Posterior vena cava (tissue), 2 donors: ENCODE measurements around the gene SH2D3C. TPM values are rescaled to one million over a fixed set of nuclear protein-coding genes. Genes with fewer than 3 reads are reported as not detected.
A peak's percentile ranks its signal among the peaks of the same experiment; 100 is the strongest.

Experiments used
- DNase-seq: peaks from one replicate; pipeline ENCODE4 v3.0.0-alpha.2; 2020; ENCODE audit warnings: low spot score
- intact Hi-C, 2 donors: fragments of 100-400 bp; cut with DNase I; formaldehyde crosslinking; loops; one replicate each; pipeline versions ENCODE4 v1.14.1 to v1.14.2; 2022 to 2023
- total RNA-seq, 2 donors: library from RNA; stranded (reverse); fragmentation: NEBNext Ultra II Directional; extraction: Animal tissue kit (Norgen Biotek cat#: 25700); gene quantifications; one replicate each; pipeline ENCODE4 v1.2.1, GENCODE V29; 2021
- donor health status: DM: yes; HTN: yes; CAD: no.
- donor health status: DM: yes; HTN: yes; CAD: no.

SH2D3C gene
- total RNA-seq, 2 donors from 2014 or later: 13.7 to 18.9 TPM

DNA sequence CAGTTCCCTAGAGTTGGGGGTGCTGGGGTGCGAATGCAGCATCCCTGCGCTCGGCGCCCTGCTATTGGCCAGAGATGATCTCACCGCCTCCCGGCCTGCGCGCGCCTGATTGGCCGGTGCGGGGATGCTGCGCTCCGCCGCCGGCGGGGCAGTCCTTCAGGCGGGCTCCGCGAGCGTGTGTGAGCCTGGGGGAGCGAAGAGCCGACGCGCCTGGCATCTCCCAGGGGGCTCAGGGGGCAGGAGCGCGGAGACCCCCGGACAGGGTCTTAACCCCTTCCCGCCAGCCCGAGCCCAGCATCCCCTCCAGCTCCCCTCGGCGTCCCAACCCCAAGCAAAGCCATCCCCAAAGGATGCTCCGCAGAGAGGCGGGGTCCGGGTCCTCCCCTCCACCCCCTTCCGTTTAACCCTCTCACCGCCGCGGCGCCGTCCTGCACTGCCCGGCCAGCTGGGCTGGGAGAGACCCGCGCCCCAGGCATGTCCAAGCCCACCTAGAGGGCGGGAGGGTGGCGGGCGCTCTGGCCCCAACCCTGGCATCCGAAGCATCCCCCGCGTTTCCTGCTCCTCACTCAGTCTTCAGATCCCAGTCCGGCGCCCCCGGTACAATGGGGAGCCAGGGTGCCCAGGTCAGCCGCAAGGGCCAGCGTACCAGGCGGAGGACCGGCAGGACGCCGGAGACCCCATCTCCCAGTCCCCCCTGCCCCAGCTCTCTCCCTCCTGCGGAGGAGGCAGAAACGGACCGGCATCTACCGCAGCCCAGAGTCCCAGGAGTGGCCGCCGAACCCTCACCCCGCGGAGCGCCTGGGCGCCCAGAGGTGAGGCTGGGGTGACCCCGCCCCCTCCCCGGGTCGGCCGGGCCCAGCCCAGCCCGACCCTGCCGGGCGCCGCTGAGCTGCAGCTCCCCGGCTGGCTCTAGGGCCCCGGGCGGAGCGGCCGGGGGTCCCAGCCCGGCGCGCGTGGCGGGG lies 24.1 kb downstream of the SH2D3C start:
- intact Hi-C loops: no loop called here
- DNase-seq: no peak

DNA sequence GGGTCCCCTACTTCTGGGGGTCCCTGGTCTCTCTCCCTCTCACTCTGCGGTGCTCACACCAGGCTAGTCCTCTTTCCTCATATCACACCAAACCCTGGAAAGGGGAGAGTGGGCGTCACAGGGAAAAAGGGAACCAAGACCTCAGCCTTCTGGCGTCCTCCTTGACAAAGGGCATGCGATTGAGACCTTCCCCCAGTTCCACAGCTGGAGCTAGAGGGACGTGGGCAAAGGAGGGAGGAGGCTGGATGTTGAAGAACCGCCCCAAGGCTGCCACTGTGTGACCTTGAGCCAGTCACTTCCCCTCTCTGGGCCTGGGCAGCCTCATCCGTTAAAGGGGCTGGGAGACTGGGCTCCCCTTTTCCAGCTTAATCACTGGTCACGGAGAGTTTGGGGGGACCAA lies 24.8 kb downstream of the SH2D3C start:
- intact Hi-C loops: no loop called here
- no peak for DNase-seq

DNA sequence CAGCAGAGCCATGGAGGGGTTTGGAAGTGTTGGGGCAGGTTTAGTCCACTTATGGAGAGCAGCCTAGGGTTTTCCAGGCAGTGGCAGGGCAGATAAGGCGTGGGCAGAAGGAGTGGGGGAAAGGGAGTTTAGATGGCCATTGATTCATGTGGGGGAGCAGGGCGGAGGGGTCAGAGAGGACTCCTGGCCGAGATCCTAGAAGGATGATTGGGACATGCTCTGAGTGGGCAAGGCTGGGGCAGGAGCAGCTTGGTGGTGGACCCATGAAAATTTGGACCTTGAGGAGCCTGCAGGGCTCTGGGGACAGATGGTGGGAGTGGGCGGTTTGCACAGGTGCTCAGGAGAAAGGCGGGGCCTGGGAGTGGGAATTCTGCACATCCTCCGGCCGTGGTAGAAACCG lies 25.3 kb downstream of the SH2D3C start:
- DNase-seq: no peak
- intact Hi-C loops: no loop called here

DNA sequence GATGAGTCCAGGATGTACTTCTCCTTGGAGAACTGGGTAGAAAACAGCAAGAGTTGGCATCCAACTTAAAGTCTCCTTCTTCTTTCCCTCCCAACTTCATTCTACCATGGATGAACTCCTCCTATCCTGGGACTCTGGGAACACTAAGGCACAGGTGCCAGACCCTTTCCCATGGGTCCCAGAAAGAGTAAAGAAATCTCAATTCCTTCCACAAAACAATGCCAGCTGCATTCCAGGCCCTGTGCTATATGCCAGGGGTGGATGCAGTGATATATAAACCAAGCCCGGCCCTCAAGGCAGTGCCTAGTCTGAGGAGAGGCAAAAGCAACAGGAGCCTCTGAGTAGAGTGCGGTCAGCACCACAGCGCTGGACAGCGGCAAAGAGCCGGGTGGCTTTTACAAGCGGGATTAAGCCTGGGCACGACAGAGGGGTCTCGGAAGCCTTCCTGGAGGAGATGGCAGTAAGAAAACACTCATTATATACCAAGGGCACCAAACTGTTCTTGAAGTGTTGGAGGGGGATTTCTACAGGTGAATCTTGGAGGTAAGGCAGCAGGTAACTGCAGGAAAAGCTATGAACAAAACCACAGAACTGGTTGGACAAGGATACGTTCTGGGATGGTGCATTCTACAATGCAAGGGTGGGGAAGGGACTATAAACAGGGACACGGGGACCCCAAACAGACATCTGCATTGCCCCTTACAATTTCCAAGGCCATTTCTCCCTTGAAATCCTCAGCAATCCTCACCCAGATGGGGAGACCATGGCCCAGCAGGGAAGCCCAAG lies 27.0 kb downstream of the SH2D3C start:
- no peak for DNase-seq
- intact Hi-C loops: no loop called here

DNA sequence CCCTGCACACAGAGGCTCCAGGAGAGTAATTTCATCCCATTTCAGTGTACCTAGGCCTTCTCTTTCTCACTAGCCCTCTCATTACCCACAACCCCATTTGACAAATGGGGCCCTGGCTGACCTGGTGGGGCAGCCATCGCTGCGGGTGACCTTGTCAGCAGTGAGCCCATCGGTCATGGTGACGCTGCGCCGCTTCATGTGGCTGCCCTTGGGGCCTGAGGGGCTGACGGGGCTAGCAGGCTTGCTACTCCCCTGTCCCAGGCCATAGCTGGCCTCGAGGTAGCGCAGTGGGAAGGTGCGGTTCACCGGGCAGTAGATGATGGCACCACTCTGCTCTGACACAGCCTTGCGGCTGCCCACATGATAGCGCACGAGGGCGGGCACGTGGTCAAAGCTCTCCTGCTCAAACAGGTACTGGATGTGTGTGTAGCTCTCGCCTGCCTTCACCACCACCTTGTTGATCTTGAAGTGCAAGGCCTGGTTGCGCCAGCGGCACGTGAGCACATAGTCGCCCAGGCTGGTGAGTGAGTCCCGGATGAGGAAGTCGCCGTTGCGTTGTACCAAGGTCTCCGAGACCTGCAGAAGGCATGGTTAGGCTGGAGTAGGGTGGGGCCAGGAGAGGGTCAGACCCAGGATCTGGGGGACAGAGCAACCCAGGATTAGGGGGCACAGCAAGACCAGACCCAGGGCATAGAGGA lies 29.2 kb downstream of the SH2D3C start:
- no peak for DNase-seq
- intact Hi-C loops: no loop called here

DNA sequence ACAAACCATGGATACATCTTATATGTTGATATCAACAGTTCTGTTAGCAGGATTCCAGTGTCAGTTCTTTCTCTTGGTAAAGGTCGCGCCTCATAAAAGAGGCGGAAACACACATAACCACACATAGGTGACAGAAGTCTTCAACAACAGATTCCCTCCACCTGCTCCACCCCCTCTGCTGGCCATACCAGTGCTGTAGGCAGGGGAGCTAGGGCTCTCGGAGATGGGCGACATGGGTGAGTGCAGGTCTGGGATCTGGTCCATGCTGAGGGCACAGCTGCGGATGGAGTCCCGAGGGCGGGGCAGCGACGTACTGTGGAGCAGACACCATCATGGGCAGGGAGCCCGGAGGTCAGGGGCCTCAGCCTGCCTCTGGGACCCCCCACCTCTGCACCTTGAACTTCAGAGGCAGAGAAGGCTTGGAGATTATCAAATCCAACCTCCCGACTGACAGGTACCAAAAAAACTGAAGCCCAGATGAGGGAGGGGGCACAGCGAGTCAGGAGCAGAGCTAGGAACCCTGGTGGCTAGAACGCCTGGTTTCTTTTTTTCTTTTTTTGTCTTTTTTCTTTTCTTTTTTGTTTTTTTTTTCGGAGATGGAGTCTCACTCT lies 31.4 kb downstream of the SH2D3C start:
- DNase-seq: no peak
- intact Hi-C loops: no loop called here

DNA sequence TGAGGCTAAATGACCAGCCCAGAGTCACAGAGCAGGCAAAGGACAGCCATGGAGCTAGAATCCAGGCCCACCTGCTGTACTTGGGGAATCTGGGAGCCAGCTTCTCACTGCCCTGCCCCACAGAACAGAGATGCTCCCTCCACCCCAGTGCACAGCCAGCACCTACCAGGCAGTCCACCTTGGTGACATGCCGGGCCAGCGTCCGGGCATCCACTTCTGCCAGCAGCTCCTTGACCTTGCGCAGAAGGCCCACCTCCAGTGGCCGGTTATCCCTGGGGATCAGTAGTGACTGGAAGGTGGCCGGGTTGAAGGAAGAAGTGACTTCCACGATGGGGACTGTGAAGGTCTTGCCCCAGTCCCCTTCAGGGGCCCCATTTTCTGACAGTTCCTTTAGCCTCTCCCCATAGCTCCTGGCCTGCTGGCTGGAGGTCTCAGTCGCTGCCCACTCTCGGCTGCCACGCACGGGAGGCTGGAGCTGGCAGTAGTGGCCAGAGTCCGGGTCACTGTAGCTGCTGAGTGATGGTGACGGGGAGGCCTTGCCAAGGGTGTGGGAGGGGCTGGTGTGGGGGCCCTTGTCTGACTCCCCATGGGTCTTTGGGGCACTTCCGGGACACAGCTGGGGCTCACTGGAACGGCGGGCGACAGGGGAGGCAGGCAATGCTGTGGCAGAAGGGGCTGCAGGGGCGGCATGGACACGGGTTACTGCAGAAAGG lies 33.9 kb downstream of the SH2D3C start:
- DNase-seq: no peak
- intact Hi-C loops: no loop called here

DNA sequence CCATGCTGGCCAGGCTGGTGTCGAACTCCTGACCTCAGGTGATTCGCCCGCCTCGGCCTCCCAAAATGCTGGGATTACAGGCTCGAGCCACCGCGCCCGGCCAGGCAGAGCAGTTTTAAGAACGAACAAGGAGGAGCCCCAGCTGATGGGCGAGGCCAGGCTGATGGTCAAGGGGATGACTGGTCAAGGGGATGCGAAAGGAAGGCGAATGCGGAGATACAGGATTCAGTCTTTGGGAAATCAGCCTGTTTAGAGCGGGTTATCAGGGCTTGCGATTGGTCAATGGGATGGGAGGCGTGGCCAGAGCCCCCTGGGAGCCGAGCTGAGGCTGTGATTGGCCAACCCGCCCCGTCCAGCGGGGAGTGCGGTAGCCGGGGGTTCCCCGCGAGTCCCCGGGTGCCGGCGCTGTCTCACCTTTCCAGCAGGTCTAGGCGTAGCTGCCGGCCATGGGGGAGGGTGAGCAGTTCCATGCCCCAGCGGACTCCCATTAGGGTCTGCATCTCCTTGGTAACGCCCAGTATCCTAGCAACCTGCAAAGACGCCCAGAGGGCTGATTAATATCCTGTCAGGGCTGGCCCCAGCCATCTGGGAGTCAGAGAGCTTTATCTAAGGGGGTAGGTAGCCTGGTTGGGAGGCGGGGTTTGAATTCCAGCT lies 35.9 kb downstream of the SH2D3C start:
- DNase-seq: no peak
- intact Hi-C loops: loop anchor here in 1 of 2 donors (2.0 kb wide), 1 partner anchor 180 kb away; no protein-coding TSS in a partner anchor

DNA sequence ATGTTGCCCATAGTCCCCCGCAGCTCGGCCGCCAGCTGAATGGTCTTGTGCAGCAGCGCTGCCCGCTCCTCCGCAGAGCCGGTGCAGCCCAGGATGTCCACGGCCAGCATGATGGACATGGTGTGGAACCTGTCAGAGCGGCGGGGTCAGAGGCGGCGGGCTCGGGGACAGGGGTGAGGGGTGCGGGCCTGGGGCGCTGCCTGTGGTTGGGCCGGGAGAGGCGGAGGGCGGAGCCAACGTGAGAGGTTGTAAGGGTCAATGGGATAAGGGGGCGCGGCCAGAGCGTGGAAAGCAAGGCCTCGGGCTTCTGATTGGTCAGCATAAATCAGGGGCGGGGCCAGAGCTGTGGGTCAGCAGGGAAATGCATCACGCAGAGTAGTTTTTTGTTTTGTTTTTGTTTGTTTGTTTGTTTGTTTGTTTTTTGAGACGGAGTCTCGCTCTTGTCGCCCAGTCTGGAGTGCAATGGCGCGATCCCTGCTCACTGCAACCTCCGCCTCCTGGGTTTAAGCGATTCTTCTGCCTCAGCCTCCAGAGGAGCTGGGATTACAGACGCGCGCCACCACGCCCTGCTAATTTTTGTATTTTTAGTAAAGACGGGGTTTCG lies 36.5 kb downstream of the SH2D3C start:
- intact Hi-C loops: loop anchor here in 1 of 2 donors (2.0 kb wide), 1 partner anchor 181 kb away; no protein-coding TSS in a partner anchor
- no peak for DNase-seq

DNA sequence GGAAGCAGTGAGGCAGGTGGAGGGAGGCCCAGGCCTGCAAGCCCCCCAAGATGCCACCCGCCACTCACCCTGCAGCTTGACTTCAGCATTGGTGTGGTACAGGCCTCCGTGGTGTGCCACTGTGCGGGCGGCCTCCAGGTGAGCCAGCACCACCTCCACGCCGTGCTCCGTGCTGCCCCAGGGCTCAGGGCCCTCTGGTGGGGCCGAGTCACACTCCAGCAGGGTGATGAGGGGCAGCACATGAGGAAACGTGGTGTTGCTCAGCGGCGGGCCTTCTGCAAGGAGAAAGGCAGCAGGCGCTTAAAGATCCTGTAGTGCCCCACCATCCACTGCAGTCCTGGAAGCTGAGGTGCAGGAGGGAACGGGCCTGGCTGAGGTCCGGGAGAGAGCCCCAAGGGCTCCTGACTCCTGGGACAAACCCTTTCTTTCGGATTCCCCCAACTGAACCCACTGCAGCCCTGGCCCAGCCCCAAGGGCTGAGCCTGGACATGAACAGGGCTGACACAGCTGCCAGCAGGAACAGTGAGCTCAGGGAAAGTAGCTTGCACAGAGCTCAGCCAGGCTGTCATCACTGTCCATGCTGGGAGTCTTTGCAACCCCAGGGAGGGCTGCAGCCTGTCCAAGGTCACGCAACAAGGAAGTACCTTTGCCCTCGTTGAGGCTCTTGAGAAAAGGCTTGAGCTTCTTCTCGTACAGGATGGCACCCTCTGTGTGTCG lies 38.7 kb downstream of the SH2D3C start:
- intact Hi-C loops: loop anchor here (5.0 to 10.0 kb wide), 4 partner anchors 43 to 185 kb away; no protein-coding TSS in a partner anchor
- DNase-seq: no peak

DNA sequence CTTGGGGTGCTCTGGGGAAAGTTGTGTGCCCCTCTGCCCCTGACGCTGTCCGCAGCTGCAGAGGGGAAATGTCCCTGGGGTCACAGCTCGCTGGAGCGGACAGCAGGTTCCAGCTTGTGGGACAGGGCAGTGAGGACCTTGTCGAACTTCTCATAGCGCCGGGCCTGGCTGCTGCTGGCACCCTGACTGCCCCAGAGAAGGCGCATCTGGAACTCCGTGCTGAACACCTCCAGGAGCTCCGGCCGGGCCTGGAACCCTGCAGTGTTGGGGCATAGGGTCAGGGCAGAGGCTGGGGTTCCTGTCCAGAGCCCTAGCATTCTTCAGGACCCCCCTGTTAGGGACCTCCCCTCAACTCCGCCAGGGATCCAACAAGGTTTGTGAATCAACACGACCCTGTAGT lies 39.8 kb downstream of the SH2D3C start:
- intact Hi-C loops: loop anchor here (5.0 to 10.0 kb wide), 4 partner anchors 44 to 186 kb away; no protein-coding TSS in a partner anchor

DNA sequence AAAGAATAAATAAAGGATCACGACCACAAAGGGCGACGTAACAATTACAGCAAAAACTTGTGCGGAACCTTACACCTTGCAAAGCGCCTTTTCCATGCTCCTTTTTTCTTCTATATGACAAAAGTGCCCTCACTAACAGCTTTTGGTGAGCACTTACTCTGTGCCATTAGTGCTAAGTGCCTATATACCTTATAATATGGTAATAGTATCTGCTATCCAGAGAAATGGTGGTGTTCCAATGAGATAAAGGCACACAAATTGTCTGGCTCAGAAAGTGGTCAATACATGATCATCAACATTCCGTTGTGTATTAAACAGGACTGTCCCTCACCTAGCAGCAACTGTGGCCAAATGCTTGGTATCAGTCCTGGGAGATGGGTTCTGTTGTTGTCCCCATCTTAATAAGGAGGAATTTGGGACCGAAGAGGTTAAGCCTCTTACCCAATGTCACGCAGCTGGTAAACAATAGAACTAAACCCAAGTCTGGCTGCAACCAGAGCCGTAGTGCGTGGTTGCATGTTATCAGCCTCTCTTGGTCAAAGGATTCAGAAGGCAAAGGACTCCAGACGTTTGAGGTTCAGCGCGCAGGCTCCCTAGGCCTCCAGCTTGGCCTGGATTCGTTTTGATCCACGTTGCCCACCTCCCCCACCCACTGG lies 42.8 kb downstream of the SH2D3C start:
- DNase-seq: no peak
- intact Hi-C loops: loop anchor here (2.0 to 10.0 kb wide), 5 partner anchors 47 to 189 kb away; no protein-coding TSS in a partner anchor

More for the DNA sequence above, 39.8 kb downstream of the SH2D3C start:
- DNase-seq: no peak

DNA sequence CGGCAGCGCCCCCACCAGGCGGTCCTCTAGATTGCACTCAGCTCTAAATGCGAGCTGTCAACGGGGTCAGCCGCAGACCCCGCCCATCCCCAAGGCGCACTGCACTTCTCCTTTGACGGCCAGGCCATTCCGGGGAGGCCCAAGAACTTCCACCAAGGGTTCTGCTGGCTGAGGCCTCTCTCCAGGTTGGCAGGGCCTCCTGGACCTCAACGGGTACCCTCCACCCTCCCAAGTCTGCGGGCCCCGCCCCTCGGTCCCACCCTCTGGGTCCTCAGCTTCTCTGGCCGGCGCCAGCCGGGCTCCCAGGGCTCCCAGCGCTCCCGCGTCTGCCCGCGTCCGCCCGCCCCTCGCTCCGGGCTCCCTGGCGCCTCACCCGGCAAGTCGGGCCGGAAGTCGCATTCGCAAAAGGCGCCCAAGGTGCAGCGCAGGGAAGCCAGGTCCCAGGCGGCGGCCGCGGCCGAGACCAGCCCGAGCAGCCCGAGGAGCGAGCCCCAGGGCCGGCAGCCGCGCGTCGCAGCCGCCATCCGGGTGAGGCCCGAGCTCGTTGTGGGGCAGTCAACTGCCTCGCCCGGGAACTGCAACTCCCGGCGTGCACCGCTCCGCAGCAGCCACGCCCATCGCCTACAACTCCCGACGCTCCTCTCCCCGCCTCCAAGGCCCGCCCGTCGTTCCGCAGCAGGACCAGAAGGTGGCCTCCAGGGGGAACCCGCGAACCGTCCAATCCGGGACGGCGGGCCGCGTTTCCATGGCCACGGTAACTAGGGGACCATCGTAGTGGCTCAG lies 43.5 kb downstream of the SH2D3C start, which contains the start of gene TOR2A:
Gene TOR2A, minus strand, starts transcription at position 548 of the 783 bp plus-strand sequence. Its CDS starts 24 bp downstream, at position 524.
- peak; percentile 100 for DNase-seq
- intact Hi-C loops: loop anchor here (2.0 to 10.0 kb wide), 7 partner anchors 47 to 213 kb away; no protein-coding TSS in a partner anchor

DNA sequence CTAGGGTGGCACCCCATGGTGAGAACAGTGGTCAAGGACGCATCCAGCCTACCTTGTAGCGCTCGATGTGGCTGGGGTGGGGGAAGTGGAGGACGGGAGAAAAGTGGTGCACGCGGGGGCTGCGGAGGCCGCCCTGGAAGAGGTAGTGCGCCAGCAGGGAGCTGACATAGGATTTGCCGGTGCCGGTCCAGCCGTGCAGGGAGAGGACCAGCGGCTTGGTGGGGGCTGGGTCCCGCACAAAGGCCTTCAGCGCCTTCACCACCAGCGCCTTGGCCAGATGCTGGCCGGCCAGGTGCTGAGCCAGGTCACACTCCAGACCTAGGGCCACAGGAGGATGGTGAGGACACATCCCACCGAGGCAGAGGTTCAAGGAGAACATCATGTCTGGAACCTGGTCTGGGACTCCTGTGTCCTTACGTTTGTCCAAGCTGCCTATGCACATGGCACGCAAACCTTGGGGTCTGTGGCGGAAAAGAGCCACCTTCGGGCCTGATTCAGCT lies 44.2 kb downstream of the SH2D3C start:
- intact Hi-C loops: loop anchor here (2.0 to 10.0 kb wide), 5 partner anchors 131 to 212 kb away; no protein-coding TSS in a partner anchor

DNA sequence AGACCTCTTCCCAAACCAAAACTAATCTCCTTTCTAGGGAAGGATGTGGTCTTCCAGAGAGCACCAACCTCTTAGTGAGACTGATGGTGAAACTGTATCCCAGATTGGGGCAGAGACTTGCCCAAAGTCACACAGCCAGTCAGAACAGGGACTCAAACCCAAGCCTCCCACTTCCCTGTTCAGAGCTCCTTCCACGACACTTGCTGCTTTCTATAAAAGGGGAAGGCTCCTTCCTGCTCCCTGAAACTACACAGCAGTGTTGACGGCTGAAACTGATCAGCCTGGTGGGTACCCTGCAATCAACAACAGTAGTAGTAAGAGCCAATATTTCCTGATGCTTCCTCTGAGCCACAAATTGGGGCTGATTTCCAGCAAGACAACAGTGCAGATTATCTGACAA lies 44.9 kb downstream of the SH2D3C start:
- no peak for DNase-seq
- intact Hi-C loops: loop anchor here (2.0 to 10.0 kb wide), 5 partner anchors 131 to 211 kb away; no protein-coding TSS in a partner anchor

More for the DNA sequence above, 44.2 kb downstream of the SH2D3C start:
- no peak for DNase-seq
